A549 treated with DMSO at 1 μM for 4 hours (cell line): ENCODE measurements around the gene NKAIN2. TPM values are rescaled to one million over a fixed set of nuclear protein-coding genes. Genes with fewer than 3 reads are reported as not detected.

Experiments used
- total RNA-seq: library from RNA; stranded (reverse); fragments of 200-300 nt; extraction: Qiagen RNA extraction; gene quantifications from 5 replicates; pipeline ENCODE4 v1.2.3, GENCODE V29; 2022; ENCODE audit warnings: low read depth

NKAIN2 gene
- not detected in 5 replicates for total RNA-seq

GRCh38 chr6:123803504-123804013 is at the start of gene NKAIN2:
Gene NKAIN2 (plus strand): TSS chr6:123803865.

Other genes with a start within 250 kb of the NKAIN2 start
- gene TRDN, start 166.9 kb upstream of the NKAIN2 start, total RNA-seq, result not detected in 5 replicates